GM18870 (cell line): ENCODE data around the gene SCARB1.
"Not testable (repeated sequence)": the region's sequence is repeated elsewhere in the genome, so short reads cannot be mapped to it uniquely, and the experiment has no call there.

ENCODE experiments used
- ATAC-seq: cut with Tn5 transposase; IDR thresholded peaks from one replicate; pipeline ENCODE4 v1.9.1; 2021; ENCODE audit warnings: moderate library complexity; ENCODE audit not compliant: unreplicated experiment

SCARB1 gene

DNA sequence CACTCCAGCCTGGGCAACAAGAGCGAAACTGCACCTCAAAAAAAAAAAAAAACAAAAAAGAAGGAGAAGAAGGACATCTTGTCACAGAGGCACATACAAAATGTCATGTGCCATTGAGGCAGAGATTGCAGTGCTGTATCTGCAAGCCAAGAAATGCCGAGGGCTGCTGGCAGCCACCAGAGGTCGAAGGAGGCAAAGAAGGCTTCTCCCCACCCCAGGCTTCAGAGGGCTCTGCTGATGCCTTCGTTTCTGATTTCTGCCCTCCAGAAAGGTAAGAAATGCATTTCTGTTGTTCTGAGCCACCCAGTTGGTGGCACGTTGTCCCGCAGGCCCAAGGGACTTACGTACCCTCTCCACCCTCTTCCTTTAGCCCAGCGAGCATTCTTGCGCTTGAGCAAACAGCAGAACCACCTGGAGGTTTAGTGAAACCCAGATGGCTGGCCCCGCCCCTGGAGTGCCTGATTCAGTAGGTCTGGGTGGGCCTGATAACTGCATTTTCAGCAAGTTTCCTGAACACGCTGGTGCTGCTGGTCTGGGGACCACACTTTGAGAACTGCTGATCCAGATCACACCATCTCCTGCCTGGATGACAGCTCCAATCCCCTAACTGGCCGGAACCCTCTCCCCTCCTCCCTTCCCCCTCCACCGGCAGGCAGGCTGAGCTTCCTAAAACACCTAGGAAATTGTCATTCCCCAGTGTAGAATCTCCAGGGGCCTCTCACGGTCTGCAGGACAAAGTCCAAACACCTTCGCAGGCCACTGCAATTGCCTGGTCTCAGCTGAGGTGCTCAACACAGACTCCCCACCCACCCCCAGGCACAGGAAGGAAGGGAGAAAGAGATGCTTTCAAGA is 21.1 kb upstream of the SCARB1 start:
- ATAC-seq: peak; percentile 84

DNA sequence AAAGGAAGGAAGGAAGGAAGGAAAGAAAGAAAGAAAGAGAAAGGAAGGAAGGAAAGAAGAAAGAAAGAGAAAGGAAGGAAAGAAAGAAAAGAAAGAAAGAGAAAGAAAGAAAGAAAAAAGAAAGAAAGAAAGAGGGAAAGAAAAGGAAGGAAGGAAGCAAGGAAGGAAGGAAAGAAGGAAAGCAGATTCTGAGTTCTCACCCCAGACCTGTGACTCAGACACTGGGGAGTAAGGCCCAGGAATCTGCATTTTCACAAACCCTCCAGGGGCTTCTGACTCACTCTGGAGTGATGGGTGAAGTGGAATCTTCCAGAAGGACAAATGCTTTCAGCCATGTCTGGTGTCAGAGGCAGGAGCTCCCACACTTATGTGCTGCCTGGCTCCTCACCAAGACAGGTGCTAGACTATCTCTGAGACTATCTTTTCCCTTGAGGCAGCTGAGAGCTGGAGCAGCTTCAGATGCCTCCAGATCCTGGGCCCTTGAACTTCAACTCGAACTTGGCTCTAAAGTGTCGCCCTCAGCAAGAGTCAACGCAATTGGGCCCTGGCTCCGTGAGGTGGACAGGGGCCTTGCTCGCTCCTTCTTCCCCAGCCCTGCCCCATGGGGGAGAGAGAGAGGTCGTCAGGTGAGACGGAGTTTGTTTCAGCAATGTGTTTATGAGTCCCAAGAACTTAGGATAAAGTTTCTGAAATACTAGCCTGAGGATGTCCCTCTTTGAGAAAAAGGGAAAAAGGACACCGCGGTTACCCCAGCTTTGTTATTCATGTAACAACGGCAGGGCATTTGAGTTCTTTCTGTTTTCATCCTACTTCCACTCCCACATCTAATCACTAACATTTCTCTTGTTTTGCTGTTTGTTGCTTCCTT is 19.8 kb upstream of the SCARB1 start:
- ATAC-seq: no peak

DNA sequence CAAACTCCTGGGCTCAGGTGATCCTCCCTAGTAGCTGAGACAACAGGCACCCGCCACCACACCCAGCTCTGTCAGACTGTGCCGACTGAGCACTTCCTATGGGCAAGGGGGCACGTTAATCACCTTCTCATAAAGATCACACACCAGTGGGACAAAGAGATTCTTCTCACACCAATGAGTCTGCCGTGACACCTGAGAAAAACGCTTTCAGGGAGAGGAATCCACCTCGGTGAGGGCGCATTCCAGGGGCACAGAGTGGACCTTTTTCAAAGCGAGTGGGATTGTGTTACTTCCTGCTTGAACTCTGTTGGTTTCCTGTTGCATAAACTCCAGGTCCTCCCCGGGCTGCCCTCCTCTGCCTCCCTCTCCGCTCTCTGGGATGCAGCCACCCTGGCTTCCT is 17.5 kb upstream of the SCARB1 start:
- no peak for ATAC-seq

DNA sequence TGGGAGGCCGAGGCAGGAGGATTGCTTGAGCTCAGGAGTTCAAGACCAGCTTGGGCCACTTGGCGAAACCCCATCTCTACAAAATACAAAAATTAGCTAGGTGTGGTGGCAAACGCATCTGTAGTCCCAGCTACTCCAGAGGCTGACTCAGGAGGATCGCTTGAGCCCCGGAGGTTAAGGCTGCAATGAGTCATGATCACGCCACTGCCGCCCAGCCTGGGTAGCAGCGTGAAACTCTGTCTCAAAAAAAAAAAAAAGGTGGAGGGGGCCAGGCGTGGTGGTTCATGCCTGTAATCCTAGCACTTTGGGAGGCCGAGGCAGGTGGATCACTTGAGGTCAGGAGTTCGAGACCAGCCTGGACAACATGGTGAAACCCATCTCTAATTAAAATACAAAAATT is 16.7 kb upstream of the SCARB1 start:
- ATAC-seq: not testable (repeated sequence)

DNA sequence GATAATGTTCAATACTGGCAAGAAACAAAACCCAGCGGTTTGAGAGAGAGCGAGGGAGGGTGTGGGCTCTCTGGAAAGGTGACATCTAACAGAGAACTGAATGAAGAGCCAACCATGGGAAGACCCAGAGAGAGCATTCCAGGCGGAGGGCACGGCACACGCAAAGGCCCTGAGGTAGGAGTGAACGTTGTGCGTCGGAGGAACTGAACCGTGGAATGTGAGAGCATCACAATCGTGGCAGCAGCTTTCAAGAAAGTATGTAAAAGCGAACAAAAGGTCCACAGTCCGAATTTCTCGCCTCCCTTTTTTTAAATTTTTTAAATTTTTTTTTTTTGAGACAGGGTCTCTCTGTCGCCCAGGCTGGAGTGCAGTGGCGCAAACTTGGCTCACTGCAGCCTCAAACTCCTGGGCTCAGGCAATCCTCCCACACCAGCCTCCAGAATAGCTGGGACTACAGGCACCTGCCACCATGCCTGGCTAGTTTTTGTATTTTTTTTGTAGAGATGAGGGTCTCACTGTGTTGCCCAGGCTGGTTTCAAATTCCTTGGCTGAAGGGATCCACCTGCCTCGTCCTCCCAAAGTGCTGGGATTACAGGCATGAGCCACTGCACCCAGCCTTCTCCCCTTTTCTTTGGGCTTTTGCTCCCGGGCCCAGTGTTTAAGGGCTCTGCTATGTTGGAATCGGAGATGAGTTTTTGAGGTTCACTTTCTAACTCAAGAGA is 15.3 kb upstream of the SCARB1 start:
- no peak for ATAC-seq

DNA sequence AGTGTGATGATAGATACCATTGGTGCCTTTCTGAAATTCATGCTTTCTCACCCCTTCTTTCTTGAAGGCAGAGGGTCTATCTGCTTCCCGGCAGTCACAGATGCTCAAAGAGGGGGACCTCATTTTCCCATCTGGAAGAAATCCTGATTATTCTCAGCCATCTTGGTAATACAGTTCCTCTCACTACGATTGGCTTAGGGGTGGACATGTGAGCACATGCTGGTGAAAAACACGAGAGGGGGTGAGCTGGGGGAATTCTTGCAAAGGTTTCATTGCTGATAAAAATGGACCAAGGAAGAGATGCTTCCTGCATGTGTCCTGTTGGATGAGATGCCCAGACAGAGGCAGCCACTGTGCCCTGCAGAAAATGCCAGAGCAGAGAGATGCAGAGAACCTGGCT is 13.8 kb upstream of the SCARB1 start:
- ATAC-seq: no peak

DNA sequence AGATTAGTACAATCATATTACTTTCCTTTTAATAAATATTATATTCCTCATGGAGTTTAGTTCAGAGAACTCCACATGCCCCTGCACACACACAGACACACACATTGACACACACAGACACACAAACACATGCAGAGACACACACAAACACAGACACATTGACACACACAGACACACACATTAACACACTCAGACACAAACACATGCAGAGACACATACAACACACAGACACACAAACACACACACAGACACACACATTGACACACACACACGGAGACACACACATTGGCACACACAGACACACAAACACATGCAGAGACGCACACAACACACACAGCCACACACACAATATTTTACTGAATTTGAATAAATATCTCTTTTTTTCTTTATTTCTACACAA is 12.5 kb upstream of the SCARB1 start:
- ATAC-seq: no peak

DNA sequence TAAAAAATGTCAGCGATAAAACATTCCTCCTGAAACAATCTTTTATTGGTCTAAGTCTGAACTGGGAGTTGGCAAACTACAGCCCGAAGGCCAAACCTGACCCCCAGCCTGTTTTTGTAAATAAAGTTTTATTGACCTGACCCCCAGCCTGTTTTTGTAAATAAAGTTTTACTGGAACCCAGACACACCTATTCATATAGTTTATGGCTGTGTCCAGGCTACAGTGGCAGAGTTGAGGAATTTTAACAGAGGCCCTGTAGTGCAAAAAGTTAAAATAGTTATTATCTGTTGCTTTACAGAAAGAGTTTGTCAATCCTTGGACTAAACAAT is 12.1 kb upstream of the SCARB1 start:
- no peak for ATAC-seq

DNA sequence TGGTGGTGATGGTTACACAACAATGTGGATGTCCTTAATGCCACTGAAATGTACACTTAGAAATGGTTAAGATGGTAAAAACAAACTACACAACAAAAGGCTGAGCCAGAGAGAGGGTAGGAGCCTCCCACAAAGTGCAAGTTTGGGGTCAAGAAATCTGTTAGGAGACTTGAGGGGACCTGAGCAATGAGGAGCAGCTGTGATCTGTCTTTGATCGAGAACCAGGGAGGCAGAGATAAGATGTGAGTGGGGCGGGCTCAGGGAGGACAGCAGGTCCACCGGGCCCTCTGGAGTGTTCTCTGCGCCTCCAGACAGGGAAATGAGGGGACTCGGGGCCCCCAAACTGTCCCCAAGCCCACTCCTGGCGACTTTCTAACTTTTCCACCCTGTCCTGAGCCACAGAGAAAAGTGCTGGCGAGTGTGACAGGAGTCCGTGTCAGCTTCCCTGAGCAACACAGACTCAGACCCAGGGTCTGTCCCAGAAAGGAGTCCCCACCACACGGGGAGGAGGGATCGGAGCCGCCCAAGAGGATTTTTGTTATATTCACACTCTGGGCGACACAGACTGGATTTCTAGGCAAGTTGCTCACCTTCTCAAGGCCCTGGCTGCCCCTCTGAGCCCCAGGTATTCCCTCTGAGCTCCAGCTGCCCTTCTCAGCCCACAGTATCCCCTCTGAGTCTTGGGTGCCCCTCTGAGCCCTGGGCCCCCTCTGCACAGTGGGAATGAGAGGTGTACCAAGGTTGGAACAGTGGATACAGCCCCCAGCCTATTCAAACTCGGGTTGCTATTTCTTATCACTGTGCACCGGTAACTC is 11.5 kb upstream of the SCARB1 start:
- no peak for ATAC-seq

DNA sequence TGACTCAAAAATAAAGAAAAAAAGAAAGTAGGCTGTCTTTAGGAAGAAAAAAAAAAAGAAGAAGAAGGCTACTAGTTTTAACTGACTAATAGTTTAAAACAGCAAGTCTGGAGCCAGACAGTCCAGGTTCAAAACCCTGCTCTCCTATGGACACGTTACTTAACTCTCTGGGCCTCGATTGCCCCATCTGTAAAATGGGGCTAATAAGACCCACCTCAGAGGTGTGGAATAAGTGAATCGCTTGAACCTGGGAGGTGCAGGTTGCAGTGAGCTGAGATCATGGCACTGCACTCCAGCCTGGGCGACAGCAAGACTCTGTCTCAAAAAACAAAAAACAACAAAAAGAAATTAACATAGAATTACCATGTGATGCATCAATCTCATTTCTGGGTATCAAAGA is 10.5 kb upstream of the SCARB1 start:
- no peak for ATAC-seq

DNA sequence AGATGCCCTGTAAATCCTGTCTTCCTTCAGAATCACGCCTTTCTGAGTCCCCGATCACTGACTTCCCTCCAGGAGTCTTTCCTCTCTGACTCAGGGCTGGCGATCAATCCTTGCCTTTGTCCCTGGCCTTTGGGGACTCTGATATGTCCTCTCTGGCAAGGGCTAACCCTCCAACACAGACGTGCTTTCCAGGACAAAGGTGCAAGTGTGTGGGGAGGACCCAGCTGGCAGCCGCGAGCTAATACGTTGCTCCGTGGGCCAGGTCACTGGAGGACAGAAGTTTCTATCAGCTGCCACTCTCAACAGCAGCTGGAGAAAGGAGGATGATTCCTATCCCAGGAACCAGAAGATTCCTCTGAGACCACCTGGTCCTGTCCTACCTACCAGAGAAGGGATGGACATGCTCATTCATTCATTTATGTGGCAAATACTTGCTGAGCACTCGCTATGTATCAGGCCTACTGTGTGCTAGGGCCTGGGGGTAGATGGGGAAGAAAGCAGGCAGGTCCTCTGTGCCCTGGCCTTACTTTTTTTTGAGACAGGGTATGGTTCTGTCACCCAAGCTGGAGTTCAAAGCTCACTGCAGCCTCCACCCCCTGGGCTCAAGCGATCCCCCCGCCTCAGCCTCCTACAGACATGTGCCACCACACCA is 8.5 kb upstream of the SCARB1 start:
- no peak for ATAC-seq

DNA sequence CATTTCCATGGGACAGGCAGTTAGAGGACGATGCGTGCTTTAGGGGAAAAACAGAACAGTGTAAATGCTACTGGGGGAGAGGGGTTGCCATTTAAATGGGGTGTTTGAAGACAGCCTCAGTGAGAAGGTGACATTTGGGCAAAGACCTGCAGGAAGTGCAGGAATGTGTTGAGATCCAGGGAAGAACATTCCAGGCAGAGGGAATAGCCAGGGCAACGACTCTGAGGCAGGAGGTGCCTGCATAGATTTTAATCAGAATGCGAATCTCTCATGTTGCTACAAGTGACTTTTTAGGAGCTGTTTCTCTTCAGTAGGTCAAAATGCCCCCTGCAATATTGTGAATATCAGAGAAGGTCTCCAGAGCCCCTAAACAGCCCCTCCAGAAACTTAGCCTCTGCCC is 7.6 kb upstream of the SCARB1 start:
- no peak for ATAC-seq

DNA sequence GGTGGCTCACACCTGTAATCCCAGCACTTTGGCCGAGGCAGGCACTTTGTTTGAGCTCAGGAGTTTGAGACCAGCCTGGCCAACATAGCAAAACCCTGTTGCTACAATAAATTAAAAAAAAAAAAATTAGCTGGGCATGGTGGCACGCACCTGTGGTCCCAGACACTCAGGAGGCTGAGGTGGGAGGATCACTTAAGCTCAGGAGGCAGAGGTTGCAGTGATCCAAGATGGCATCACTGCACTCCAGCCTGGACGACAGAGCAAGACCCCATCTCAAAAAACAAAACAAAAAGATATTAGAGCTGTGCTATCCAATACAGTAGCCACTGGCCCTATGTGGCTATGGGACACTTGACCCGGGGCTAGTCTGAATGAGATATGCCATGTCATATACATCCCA is 6.9 kb upstream of the SCARB1 start:
- ATAC-seq: no peak

DNA sequence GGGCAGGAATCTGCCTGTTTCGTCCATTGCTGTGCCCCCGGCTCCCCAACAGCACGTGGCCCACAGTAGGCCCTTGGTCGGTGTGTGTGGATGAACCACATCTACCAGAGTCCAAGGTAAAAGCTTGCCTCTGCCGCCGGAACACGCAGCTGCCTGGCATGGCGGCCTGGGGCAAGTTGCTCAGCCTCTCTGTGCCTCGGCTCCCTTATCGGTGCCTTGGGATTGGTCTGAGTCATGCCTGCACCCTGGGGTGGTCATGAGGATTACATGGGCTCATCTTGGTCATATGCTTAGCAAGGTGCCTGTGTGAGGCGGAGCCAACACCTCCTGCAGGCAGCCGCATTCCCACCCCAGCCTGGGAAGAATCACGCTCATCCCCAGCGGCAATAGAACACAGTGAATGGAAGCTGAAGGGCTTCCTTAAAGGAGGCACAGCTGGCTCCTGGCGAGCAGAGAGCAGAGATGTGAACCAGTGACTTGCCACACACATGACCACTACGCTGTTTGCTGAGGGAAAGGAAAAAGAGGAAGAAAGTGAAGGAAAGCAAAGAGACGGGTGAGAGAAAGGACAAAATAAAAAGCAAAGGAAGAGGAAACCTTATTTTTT is 5.5 kb upstream of the SCARB1 start:
- no peak for ATAC-seq

DNA sequence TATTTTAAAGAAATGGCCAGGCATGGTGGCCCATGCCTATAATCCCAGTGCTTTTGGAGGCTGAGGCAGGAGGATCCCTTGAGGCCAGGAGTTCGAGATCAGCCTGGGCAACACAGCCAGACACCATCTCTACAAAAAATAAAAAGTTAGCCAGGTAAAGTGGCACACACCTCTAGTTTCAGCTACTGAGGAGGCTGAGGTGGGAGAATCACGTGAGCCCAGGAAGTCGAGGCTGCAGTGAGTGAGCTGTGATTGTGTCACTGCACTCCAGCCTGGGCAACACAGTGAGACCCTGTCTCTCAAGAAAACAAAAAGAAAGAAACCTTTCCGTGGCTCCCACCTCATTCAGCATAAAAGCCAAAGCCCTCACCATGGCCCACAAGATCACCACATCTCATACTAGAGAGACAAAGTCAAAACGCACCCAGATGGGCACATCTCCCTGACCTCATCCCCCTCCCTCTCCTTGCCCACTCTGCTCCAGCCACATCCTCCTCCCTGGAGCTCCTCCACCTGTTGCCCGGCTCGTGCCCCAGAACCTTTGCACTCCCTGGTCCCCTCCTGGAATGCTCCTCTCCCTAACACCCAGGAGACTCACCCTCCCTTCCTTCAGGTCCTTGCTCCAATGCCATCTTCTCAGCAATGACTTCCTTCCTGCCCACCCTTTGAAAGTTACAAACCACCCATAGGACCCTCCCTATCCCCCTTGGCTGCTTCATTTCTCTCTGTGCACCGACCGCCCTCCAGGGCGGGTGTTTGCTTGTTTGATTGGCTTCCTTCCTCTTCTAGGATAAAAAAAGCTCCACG is 4.8 kb upstream of the SCARB1 start:
- no peak for ATAC-seq

DNA sequence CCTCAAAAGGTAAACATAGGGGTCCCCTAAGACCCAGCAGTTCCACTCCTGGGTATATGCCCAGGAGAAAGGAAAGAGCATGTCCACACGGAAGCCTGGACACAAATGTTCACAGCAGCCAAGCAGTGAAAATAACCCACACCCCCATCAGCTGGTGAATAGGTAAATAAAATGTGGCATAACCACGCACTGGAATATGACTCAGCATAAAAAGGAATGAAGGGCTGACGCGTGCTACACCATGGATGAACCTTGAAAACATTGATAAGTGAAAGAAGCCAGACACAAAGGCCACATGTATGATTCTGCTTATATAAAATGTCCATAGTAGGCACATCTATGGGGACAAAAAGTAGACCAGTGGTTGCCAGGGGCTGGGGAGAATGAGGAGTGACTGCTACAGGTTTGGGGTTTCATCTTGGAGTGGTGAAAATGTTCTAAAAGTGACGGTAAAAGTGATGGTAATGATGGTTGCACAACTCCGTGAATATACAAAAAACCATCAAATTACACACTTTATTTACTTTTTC is 3.8 kb upstream of the SCARB1 start:
- ATAC-seq: no peak

DNA sequence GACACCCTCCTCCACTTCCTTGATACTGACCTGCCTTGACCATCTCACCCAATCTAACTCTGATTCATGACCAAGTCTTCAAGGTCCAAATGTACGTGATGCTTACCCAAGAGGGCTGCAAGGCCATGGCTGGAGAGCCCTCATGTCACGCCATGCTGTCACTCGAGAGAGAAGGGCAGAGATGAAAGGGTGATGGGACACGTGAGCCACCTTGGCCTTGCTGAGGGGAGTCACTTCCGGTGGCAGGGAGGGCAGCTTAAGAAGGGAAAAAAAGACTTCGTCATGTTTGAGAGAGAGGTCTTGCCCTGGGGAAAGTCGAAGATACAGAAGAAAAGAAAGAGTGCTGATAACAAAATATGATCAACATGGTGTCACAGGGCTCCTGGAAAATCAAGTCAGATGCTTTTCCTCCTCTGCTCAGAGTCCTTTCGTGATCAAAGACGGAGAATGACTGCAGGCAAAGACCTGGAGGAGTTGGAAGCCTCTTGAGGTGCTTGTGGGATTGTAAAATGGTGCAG is 3.3 kb upstream of the SCARB1 start:
- ATAC-seq: no peak

DNA sequence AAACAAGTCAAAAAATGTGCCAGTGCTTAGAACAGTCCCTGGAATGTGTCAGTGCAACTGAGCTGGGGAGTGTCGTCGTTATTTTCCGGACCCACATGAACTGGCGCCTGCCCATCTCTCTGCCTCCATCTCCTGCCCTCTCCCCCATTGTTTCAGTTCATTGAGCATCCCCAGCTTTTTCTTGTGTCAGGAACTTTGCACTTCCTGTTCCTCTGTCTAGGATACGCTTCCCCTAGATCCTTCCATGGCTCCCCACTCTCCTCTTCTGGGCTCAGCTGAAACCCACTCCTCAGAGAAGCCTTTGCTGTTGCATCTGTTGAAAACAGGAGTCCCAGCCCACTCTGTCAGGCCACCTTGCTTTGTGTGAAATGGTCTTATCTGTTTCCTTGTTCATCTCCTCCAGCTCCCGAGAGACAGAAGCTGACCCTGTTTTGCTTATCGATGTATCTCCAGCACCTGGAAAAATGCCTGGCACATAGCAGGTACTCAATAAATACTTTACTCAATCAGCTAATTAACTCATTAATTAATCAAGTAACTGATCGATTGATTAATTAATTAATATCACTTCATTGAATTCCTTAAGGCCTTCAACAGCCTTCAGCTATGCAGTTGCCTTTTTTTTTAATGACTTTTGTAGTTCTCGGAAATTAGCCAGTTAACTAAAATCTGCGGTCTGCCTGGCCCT is 2.7 kb upstream of the SCARB1 start:
- no peak for ATAC-seq
